GM20000 (cell line): ENCODE results near the gene ADGRV1.
"Not testable (repeated sequence)": the region's sequence is repeated elsewhere in the genome, so short reads cannot be mapped to it uniquely, and the experiment has no call there.

Experiments
- DNase-seq: peaks from one replicate; pipeline ENCODE4 v3.0.0; 2012; ENCODE audit warnings: low spot score
- TF ChIP-seq, protein P1 (sequence below): IDR thresholded peaks from 2 replicates; pipeline ENCODE4 v1.5.1; 2012; ENCODE audit warnings: mild to moderate bottlenecking, control low read depth; ENCODE audit errors: extremely low read depth, missing control alignments

Gene ADGRV1

GRCh38 chr5:91049800-91050199 is 491.2 kb downstream of the ADGRV1 start:
- TF ChIP-seq, protein P1, sequence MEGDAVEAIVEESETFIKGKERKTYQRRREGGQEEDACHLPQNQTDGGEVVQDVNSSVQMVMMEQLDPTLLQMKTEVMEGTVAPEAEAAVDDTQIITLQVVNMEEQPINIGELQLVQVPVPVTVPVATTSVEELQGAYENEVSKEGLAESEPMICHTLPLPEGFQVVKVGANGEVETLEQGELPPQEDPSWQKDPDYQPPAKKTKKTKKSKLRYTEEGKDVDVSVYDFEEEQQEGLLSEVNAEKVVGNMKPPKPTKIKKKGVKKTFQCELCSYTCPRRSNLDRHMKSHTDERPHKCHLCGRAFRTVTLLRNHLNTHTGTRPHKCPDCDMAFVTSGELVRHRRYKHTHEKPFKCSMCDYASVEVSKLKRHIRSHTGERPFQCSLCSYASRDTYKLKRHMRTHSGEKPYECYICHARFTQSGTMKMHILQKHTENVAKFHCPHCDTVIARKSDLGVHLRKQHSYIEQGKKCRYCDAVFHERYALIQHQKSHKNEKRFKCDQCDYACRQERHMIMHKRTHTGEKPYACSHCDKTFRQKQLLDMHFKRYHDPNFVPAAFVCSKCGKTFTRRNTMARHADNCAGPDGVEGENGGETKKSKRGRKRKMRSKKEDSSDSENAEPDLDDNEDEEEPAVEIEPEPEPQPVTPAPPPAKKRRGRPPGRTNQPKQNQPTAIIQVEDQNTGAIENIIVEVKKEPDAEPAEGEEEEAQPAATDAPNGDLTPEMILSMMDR = no peak
- no peak for DNase-seq

DNA sequence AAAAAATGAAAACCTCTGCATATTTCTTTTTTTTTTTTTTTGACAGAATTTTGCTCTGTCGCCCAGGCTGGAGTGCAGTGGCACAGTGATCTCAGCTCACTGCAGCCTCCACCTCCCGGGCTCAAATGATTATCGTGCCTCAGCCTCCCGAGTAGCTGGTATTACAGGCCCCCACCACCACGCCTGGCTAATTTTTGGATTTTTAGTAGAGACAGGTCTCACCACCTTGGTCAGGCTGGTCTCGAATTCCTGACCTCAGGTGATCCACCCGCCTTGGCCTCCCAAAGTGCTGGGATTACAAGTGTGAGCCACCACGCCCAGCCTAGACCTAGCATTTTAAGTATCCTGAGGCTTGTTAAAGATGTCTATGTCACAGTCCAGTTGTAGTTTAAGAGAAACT is 493.8 kb downstream of the ADGRV1 start:
- DNase-seq = not testable (repeated sequence)

- no peak for DNase-seq
- TF ChIP-seq, protein P1 = no peak
These were observed 494.6 kb downstream of the ADGRV1 start for GRCh38 chr5:91052977-91053740.

GRCh38 chr5:91053741-91054025 is 495.1 kb downstream of the ADGRV1 start:
- TF ChIP-seq, protein P1 = no peak

DNA sequence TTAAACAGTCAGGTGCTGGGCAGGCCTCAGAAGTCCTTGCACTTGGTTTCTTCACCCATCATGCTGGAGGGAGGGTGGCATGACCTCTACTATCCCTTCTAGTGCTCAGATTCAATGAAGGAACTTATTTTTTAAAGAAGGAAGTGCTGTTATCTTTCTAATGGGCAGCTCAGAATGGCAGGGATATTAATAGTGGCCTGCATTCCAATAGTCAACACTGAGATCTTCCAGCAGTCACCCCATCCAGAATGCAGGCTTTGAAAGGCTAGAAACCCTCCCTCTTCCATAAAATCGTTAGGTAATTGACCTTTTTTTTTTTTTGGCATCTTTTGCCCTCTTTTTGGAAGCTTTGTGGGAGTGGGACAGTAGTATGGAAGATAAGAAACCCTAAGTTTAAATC is 499.6 kb downstream of the ADGRV1 start:
- DNase-seq = no peak
- TF ChIP-seq, protein P1 = no peak

More at GRCh38 chr5:91053741-91054025, 495.1 kb downstream of the ADGRV1 start:
- DNase-seq = no peak

GRCh38 chr5:91058575-91058974 is 500.0 kb downstream of the ADGRV1 start:
- TF ChIP-seq, protein P1 = no peak
- DNase-seq = no peak

DNA sequence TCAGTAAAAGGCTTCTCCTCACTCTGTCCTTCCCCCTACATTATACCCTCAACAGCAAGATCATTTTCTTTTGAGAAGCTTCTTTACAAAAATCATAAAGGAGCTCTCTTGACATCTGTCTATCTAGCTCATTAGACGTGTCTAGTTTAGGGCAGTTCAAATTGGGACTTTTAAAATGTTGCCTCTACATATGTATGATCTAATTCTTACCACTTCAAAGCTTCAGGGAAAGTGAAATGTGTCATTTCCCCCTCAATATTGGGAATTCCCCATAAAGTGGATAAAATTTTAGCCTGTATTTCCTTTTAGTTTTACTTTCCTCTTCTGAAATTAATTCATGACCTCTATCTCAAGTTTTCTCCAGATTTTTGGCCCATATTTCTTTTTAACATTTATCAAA is 500.8 kb downstream of the ADGRV1 start:
- peak; percentile 45 for DNase-seq

More for the DNA sequence above, 500.8 kb downstream of the ADGRV1 start:
- TF ChIP-seq, protein P1 = no peak
